A549 treated with dexamethasone at 1 μM for 4 hours (cell line): ENCODE measurements around the gene SNAPC2. TPM values are rescaled to one million over a fixed set of nuclear protein-coding genes. Genes with fewer than 3 reads are reported as not detected.

ENCODE experiments used
- total RNA-seq: library from RNA; stranded (reverse); fragments of 200-300 nt; extraction: Qiagen RNA extraction; gene quantifications from 5 replicates; pipeline ENCODE4 v1.2.3, GENCODE V29; 2022

SNAPC2 gene
- total RNA-seq: 17.5 to 29.6 TPM (median 28.0 TPM) in 5 replicates

DNA sequence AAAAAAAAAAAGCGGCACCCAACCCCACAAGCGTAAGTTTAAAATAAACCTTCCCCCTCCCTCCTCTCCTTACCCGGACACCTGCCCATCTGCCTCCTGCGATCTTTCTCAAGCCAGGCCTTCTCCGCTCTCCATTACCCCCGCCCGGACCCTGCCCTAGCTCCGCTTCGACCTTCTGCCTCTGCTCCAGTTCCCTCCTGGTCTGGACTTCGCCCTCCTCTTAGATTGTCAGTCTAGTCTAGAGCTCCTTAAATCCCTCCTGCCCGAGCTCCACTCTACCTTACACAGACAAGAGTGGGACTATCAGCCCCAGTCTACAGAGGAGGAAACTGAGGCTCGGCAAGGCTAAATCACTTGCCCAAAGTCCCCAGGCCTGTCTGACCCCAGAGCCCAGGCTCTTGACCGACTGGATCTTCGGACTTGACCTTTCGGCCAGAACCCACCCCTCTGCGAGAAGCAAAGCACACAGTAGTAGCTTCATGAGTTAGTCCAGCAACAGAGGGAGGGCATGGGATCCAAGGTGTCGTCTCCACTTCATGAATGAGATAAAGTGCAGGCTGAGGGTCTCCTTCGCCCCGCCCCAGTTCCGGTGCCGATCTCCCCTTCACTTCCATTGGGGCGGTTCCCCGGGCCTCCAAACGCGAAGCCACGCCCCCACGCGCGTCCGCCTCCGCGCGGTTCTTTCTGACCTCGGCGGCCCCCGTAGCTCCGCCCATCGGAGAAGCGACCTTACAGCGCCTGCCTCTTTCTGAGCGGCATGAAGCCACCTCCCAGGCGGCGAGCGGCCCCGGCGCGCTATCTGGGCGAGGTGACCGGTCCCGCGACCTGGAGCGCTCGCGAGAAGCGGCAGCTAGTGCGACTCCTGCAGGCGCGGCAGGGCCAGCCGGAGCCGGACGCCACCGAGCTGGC lies at the start of gene SNAPC2:
SNAPC2 (plus strand) TSS at position 729 of the 909 bp plus-strand sequence; CDS start at position 758, 29 bp downstream.

GRCh38 chr19:7874076-7874896 lies 45.9 kb upstream of the SNAPC2 start, which contains the start of gene PRR36:
TSS of gene PRR36 (minus strand) at chr19:7874390. CDS start at chr19:7873689, 701 bp downstream.

DNA sequence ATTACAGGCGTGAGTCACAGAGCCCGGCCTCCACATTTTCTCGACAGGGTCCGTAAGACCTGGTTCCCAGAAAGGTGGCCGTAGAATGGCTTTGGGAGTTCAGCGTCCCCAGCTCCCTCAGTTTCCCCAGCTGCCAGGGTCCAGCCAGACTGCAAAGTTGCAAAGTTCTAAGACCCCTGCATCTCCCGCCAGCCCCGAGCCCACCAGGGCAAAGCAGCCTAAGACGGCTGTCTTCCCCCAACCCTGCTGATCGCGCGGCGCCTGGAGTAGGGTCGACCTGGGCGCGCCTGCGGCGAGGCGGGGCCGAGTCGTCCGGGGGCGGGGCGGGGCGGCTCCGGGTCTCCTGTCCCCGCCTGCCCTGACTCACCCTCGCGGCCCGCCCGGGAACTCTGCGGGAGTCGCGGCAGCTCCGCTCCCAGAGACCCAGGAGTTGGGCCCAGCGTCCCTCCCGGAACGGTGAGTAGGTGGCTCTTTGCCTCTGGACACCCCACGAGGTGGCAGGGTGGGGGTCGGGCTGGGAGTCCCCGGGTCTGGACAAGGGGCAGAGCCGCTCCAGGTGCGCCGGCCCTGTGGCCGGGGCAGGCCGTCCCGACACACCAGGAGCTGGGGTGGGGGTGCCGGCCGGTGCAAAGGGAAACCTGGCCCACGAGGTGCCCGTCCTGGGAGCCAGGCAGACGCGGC lies 31.9 kb upstream of the SNAPC2 start, which contains the start of gene LRRC8E:
LRRC8E (plus strand) TSS at position 366 of the 681 bp plus-strand sequence. CDS start 7,094 bp downstream, outside the sequence.

GRCh38 chr19:7903244-7904073 lies 16.7 kb upstream of the SNAPC2 start, which contains the start of gene MAP2K7:
TSS of gene MAP2K7 (plus strand) at chr19:7903877. CDS start at chr19:7903945, 68 bp downstream.

GRCh38 chr19:7914598-7915045 lies 5.5 kb upstream of the SNAPC2 start, which contains the start of gene TGFBR3L:
TSS of gene TGFBR3L (plus strand) at chr19:7914830.

DNA sequence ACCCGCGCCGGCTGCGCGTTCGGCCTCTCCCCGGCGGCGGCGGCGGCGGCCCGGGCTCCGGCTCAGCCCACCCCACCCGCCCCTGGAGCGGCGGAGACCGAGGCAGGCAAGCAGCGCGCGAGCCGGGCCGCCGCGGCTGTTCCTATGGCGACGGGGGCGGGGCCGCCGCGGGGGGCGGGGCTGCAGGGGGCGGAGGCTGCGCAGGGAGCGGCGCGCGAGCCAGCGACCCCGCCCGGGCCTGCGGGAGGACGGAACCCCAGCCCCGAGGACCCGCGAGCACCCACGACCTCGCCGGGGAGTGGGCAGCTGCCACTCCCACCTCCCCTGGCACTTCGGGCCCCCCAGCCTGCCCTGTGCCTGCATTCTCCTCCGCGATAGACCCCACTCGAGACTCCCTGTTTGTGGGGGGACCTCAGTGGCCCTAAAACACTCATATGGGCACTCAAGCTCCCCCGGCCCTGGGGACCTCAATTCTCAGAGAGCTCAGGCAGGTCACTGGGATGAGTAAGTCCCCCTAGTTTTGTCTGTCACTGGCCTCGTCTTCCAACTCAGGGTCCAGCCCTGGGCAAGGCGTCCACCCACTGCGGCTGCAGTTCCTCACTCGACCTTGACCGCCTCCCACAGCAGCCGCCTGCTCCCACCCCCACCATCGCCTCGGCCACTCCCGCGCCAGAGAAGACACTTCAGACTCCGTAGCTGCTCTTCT lies 6.0 kb downstream of the SNAPC2 start, which contains the start of gene CTXN1:
CTXN1 (minus strand) TSS at position 115 of the 706 bp plus-strand sequence. CDS start 597 bp downstream, outside the sequence.

GRCh38 chr19:7943444-7944176 lies 23.5 kb downstream of the SNAPC2 start, which contains the start of gene TIMM44:
TSS of gene TIMM44 (minus strand) at chr19:7943666. CDS start at chr19:7943651, 15 bp downstream.

Other genes starting within 250 kb of the SNAPC2 start
- not detected in 5 replicates for gene MCEMP1, start 243.2 kb upstream of the SNAPC2 start, total RNA-seq
- gene TRAPPC5, start 239.5 kb upstream of the SNAPC2 start, total RNA-seq: 50.6 to 101 TPM (median 96.9 TPM) in 5 replicates
- not detected in 5 replicates for gene FCER2, start 218.2 kb upstream of the SNAPC2 start, total RNA-seq
- not detected in 5 replicates for gene CLEC4G, start 188.2 kb upstream of the SNAPC2 start, total RNA-seq
- gene CD209, start 172.8 kb upstream of the SNAPC2 start, total RNA-seq: not detected in 5 replicates
- not detected in 5 replicates for gene CLEC4M, start 157.1 kb upstream of the SNAPC2 start, total RNA-seq
- 0.94 to 1.9 TPM (median 1.8 TPM) in 5 replicates for gene EVI5L, start 90.1 kb upstream of the SNAPC2 start, total RNA-seq
- 0.30 to 0.51 TPM (median 0.45 TPM) in 5 replicates for gene PRR36, start 45.9 kb upstream of the SNAPC2 start, total RNA-seq
- gene LRRC8E, start 31.8 kb upstream of the SNAPC2 start, total RNA-seq: 5.1 to 7.1 TPM (median 5.7 TPM) in 5 replicates
- gene MAP2K7, start 16.5 kb upstream of the SNAPC2 start, total RNA-seq: 8.6 to 16.3 TPM (median 14.9 TPM) in 5 replicates
- gene TGFBR3L, start 5.5 kb upstream of the SNAPC2 start, total RNA-seq: 0.36 to 2.0 TPM (median 1.7 TPM) in 5 replicates
- gene CTXN1, start 5.8 kb downstream of the SNAPC2 start, total RNA-seq: 8.2 to 19.6 TPM (median 17.2 TPM) in 5 replicates
- gene TIMM44, start 23.3 kb downstream of the SNAPC2 start, total RNA-seq: 24.1 to 32.3 TPM (median 29.4 TPM) in 5 replicates
- gene ELAVL1, start 85.3 kb downstream of the SNAPC2 start, total RNA-seq: 66.0 to 76.3 TPM (median 73.6 TPM) in 5 replicates
- not detected in 5 replicates for gene CCL25, start 132.4 kb downstream of the SNAPC2 start, total RNA-seq
- not detected in 5 replicates for gene FBN3, start 229.3 kb downstream of the SNAPC2 start, total RNA-seq